Measurements from ENCODE around the gene GNAS. TPM values are rescaled to one million over a fixed set of nuclear protein-coding genes. Genes with fewer than 3 reads are reported as not detected.

The GNAS gene
- total and polyA plus RNA-seq, 9 of the 15 experiments (the other 6 are each of a cell fraction or from before 2014, with no cell fraction given) = 128 to 648 (median 266) TPM

DNA sequence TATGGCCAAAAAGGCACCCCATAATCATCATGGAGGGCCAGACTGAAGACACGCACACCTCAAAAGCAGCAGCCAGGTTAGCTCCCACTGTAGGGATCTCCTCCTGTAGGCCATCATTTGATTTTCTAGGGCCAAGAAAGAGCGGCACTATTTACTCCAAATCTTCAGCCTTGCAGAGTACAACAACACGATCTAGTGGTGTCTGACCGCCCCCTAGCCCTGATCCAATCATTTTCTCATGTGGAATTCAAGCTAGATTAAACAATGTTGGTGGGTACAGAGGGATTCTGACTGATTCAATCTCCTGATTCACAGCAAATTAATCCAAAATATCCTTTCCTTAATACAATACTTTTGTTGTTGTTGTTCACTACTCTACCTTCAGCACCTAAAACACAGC lies 14.3 kb upstream of the GNAS start:
- Histone ChIP-seq H3K27ac (ENCODE audit: extremely low read depth, low read depth, low read length) (no peak overlapping the region), H3K4me1 (replicated peaks in 1 of 2; ENCODE audit: control insufficient read depth in 2 of 2, insufficient read depth in 2 of 2, low read length in 2 of 2) (peaks cover 0 to 12% of the 10 kb centered on the region in 2 experiments; a peak in 1 of 5 replicates), H3K79me2 (ENCODE audit: control insufficient read depth, insufficient read depth, low read length) (no peaks in the 10 kb centered on the region), H3K9me3 (replicated peaks; ENCODE audit: control insufficient read depth, insufficient read depth, low read depth, low read length) (no peaks in the 10 kb centered on the region), H3K9me1 (ENCODE audit: control insufficient read depth, insufficient read depth, low read length) (no peaks in the 10 kb centered on the region), H3K9ac (ENCODE audit: insufficient read depth in 1 of 2, low read depth in 2 of 2, low read length in 2 of 2) (no peak overlapping the region), H3K27me3 (ENCODE audit: control insufficient read depth in 2 of 2, insufficient read depth in 2 of 2, low read length in 2 of 2) (peaks cover 16 to 54% of the 10 kb centered on the region in 2 experiments; a peak in 4 of 5 replicates), H3K36me3 (ENCODE audit: control insufficient read depth, insufficient read depth, low read length) (no peaks in the 10 kb centered on the region), H3K4me3 (no peak overlapping the region), H3K4me2 (ENCODE audit: insufficient read depth, low read length) (no peak overlapping the region), H2AFZ (ENCODE audit: low read depth, low read length) (no peak overlapping the region), H4K20me1 (replicated peaks; ENCODE audit: control insufficient read depth, insufficient read depth, low read length) (peaks cover 4% of the 10 kb centered on the region; the same call in 1 of the 2 replicates)
- ChIA-PET CTCF (ENCODE audit: low intra/inter-chr PET ratio) (interaction anchor here (2.2 kb wide), 1 partner anchor 357 kb away, joined by 8 read pairs; no protein-coding TSS in a partner anchor), POLR2A (interaction anchor here (1.2 kb wide), 1 partner anchor 8 kb away, joined by 3 read pairs; no protein-coding TSS in a partner anchor)
- BruUV-seq (replicated peaks) = no TSS peak
- 20% methylated on average over 4 of the region's 4 CpGs for WGBS (ENCODE audit: insufficient coverage, low coverage, missing lambda C conversion rate)
- intact Hi-C loops (cut with micrococcal nuclease) (loop anchor here (2.0 to 10.0 kb wide), 3 partner anchors 186 to 603 kb away; partner anchors contain the start of gene STX16), in situ Hi-C loops (cut with MboI) (no loop called here)
- ATAC-seq (no peak), FAIRE-seq (no peak), DNase-seq (ENCODE audit: extremely low read depth in 1 of 4, low spot score in 3 of 4) (no peak)
- TF ChIP-seq RAD21 (CRISPR knock-in tag; conservative IDR thresholded peaks at IDR 0.05 in 1 of 2, IDR thresholded peaks at IDR 0.05 in 1 of 2) = peak in 1 of 2 experiments; percentile 27; a peak in 1 of 4 replicates
- TF ChIP-seq PHF8 (IDR thresholded peaks at IDR 0.05; ENCODE audit: borderline replicate concordance, low read length) = no peak
- TF ChIP-seq, protein P1, sequence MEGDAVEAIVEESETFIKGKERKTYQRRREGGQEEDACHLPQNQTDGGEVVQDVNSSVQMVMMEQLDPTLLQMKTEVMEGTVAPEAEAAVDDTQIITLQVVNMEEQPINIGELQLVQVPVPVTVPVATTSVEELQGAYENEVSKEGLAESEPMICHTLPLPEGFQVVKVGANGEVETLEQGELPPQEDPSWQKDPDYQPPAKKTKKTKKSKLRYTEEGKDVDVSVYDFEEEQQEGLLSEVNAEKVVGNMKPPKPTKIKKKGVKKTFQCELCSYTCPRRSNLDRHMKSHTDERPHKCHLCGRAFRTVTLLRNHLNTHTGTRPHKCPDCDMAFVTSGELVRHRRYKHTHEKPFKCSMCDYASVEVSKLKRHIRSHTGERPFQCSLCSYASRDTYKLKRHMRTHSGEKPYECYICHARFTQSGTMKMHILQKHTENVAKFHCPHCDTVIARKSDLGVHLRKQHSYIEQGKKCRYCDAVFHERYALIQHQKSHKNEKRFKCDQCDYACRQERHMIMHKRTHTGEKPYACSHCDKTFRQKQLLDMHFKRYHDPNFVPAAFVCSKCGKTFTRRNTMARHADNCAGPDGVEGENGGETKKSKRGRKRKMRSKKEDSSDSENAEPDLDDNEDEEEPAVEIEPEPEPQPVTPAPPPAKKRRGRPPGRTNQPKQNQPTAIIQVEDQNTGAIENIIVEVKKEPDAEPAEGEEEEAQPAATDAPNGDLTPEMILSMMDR (IDR thresholded peaks at IDR 0.05 in 2 of 3, conservative IDR thresholded peaks at IDR 0.05 in 1 of 3; ENCODE audit: insufficient read depth in 2 of 3, low read depth in 1 of 3, low read length in 3 of 3) = 0 out of 6 replicates have a peak, but pooled peaks of 2 of the 3 experiments have one; percentile 10 to 13
